A549 (cell line): ENCODE data around the gene FAM90A1.
"Not testable (repeated sequence)": the region's sequence is repeated elsewhere in the genome, so short reads cannot be mapped to it uniquely, and the experiment has no call there.

ENCODE experiments used
- CBX8 ChIP-seq: fragments of 200-600 bp; sonication (generic); IDR thresholded peaks from 2 replicates; pipeline ENCODE4 v1.6.1; 2016
- CTCF ChIP-seq: fragments of >200 bp; sonication (Bioruptor Twin); formaldehyde crosslinking; IDR thresholded peaks from 3 replicates; pipeline ENCODE4 v1.5.1; 2016
- EP300 ChIP-seq, 2 experiments: fragments of >200 bp; sonication (Bioruptor Twin); formaldehyde crosslinking; IDR thresholded peaks; 2 replicates in 1 of 2; 3 replicates in 1 of 2; pipeline ENCODE4 v1.6.1; 2016 to 2017
- MAX ChIP-seq: IDR thresholded peaks from 2 replicates; pipeline ENCODE4 v1.6.1; 2012
- RAD21 ChIP-seq, 2 experiments: fragments of >200 bp in 1 of 2; sonication (Bioruptor Twin) in 1 of 2; formaldehyde crosslinking in 1 of 2; IDR thresholded peaks in 1 of 2; conservative IDR thresholded peaks in 1 of 2; 2 replicates in 1 of 2; 3 replicates in 1 of 2; pipeline ENCODE4 v1.6.1; 2012 to 2018; ENCODE audit warnings: inconsistent platforms in 1 of 2

- not testable (repeated sequence) for TF ChIP-seq MAX; EP300 (IDR thresholded peaks at IDR 0.05); CBX8
- peak; percentile 70 for TF ChIP-seq CTCF
- peak; percentile 69 to 80 for TF ChIP-seq RAD21 (conservative IDR thresholded peaks at IDR 0.05 in 1 of 2, IDR thresholded peaks at IDR 0.05 in 1 of 2)
Observed at GRCh38 chr12:8179989-8180585, 47.3 kb downstream of the FAM90A1 start.
